ENCODE measurements around the gene PALM3. TPM values are rescaled to one million over a fixed set of nuclear protein-coding genes. Genes with fewer than 3 reads are reported as not detected.

Gene PALM3
- total and polyA plus RNA-seq, 10 of the 15 experiments (the other 5 are each of a cell fraction or from before 2014, with no cell fraction given), result 0.07 TPM; not detected in 9

- H3K4me3 ChIP-seq, result no peak overlapping the region
- no TSS peak for BruUV-seq (replicated peaks)
- 94% methylated on average over 3 of the region's 3 CpGs for WGBS (ENCODE audit: insufficient coverage, insufficient replicate concordance, low lambda C conversion rate, missing lambda C conversion rate)
- intact Hi-C loops (cut with micrococcal nuclease; ENCODE audit: unreplicated experiment), result no loop called here
- peaks cover 0 to 1% of the 10 kb centered on the region in 2 experiments; a peak in 3 of 4 replicates for H3K27me3 ChIP-seq (replicated peaks in 1 of 2; ENCODE audit: control insufficient read depth in 2 of 2, insufficient read depth in 2 of 2, low read length in 1 of 2)
- H3K9ac ChIP-seq (ENCODE audit: control insufficient read depth, insufficient read depth, low read length), result no peak overlapping the region
- no peaks in the 10 kb centered on the region for H3K79me2 ChIP-seq (ENCODE audit: control insufficient read depth, insufficient read depth, low read length)
- in situ Hi-C loops (cut with MboI), result loop anchor here (25.0 kb wide), 1 partner anchor 766 kb away; no protein-coding TSS in a partner anchor
- ChIA-PET RAD21 (ENCODE audit: unreplicated experiment) (interaction anchor here (0.7 to 1.0 kb wide), 2 partner anchors 69 to 91 kb away, joined by 3 read pairs; no protein-coding TSS in a partner anchor), CTCF (interaction anchor here (0.7 to 2.4 kb wide), 4 partner anchors 10 to 174 kb away, joined by 3 to 14 read pairs (median 4); no protein-coding TSS in a partner anchor), POLR2A (interaction anchor here (0.6 to 1.5 kb wide), 3 partner anchors 21 to 217 kb away, joined by 3 to 5 read pairs (median 3); partner anchors contain the start of genes IL27RA and RFX1), SMC1A (ENCODE audit: uncharacterized antibody, unreplicated experiment) (interaction anchor here (0.6 to 1.2 kb wide), 4 partner anchors 11 to 443 kb away, joined by 3 to 6 read pairs (median 3); partner anchors contain the start of genes GIPC1, MISP3 and RFX1)
- no peak overlapping the region for H3K4me2 ChIP-seq (ENCODE audit: control insufficient read depth, insufficient read depth)
- H3K36me3 ChIP-seq (ENCODE audit: control insufficient read depth in 2 of 2, insufficient read depth in 2 of 2, low read length in 1 of 2), result peaks cover 8 to 12% of the 10 kb centered on the region in 2 experiments; a peak in 3 of 4 replicates
- H3K27ac ChIP-seq (ENCODE audit: control insufficient read depth, insufficient read depth), result no peak overlapping the region
- ATAC-seq, result no peak
- DNase-seq (ENCODE audit: low read depth, low spot score), result no peak
- no peaks in the 10 kb centered on the region for H3K4me1 ChIP-seq (ENCODE audit: control insufficient read depth, insufficient read depth, low read length)
- peak; percentile 41 for FAIRE-seq
- no peaks in the 10 kb centered on the region for H4K20me1 ChIP-seq (ENCODE audit: control insufficient read depth, insufficient read depth)
- no peak overlapping the region for H2AFZ ChIP-seq (ENCODE audit: control insufficient read depth, low read depth, low read length)
- H3K9me3 ChIP-seq (replicated peaks; ENCODE audit: control insufficient read depth, insufficient read depth, low read length), result peaks cover 2% of the 10 kb centered on the region; the same call in 1 of the 3 replicates
- no peak for TF ChIP-seq ELK1 (IDR thresholded peaks at IDR 0.05; ENCODE audit: low read depth, low read length)
- no peak for TF ChIP-seq IKZF1 (conservative IDR thresholded peaks at IDR 0.05)
- TF ChIP-seq RELA (IDR thresholded peaks at IDR 0.05; ENCODE audit: borderline replicate concordance, partially characterized antibody), result no peak
- TF ChIP-seq CBX5 (IDR thresholded peaks at IDR 0.05; ENCODE audit: low read depth), result no peak
- TF ChIP-seq, protein P1, sequence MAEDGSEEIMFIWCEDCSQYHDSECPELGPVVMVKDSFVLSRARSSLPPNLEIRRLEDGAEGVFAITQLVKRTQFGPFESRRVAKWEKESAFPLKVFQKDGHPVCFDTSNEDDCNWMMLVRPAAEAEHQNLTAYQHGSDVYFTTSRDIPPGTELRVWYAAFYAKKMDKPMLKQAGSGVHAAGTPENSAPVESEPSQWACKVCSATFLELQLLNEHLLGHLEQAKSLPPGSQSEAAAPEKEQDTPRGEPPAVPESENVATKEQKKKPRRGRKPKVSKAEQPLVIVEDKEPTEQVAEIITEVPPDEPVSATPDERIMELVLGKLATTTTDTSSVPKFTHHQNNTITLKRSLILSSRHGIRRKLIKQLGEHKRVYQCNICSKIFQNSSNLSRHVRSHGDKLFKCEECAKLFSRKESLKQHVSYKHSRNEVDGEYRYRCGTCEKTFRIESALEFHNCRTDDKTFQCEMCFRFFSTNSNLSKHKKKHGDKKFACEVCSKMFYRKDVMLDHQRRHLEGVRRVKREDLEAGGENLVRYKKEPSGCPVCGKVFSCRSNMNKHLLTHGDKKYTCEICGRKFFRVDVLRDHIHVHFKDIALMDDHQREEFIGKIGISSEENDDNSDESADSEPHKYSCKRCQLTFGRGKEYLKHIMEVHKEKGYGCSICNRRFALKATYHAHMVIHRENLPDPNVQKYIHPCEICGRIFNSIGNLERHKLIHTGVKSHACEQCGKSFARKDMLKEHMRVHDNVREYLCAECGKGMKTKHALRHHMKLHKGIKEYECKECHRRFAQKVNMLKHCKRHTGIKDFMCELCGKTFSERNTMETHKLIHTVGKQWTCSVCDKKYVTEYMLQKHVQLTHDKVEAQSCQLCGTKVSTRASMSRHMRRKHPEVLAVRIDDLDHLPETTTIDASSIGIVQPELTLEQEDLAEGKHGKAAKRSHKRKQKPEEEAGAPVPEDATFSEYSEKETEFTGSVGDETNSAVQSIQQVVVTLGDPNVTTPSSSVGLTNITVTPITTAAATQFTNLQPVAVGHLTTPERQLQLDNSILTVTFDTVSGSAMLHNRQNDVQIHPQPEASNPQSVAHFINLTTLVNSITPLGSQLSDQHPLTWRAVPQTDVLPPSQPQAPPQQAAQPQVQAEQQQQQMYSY (CRISPR knock-in tag; IDR thresholded peaks at IDR 0.05), result no peak
- no peak for TF ChIP-seq TCF7 (IDR thresholded peaks at IDR 0.05; ENCODE audit: borderline replicate concordance)
- TF ChIP-seq WRNIP1 (IDR thresholded peaks at IDR 0.05; ENCODE audit: borderline replicate concordance, low read depth, low read length), result no peak
- TF ChIP-seq RUNX3 (IDR thresholded peaks at IDR 0.05; ENCODE audit: low read length), result no peak
- no peak for TF ChIP-seq BCL11A (IDR thresholded peaks at IDR 0.05; ENCODE audit: low read depth, low read length)
- TF ChIP-seq ZNF687 (IDR thresholded peaks at IDR 0.05), result no peak
- TF ChIP-seq HCFC1 (IDR thresholded peaks at IDR 0.05; ENCODE audit: low read length), result no peak
- TF ChIP-seq, protein P2, sequence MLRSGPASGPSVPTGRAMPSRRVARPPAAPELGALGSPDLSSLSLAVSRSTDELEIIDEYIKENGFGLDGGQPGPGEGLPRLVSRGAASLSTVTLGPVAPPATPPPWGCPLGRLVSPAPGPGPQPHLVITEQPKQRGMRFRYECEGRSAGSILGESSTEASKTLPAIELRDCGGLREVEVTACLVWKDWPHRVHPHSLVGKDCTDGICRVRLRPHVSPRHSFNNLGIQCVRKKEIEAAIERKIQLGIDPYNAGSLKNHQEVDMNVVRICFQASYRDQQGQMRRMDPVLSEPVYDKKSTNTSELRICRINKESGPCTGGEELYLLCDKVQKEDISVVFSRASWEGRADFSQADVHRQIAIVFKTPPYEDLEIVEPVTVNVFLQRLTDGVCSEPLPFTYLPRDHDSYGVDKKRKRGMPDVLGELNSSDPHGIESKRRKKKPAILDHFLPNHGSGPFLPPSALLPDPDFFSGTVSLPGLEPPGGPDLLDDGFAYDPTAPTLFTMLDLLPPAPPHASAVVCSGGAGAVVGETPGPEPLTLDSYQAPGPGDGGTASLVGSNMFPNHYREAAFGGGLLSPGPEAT (IDR thresholded peaks at IDR 0.05; ENCODE audit: low read depth), result no peak
- TF ChIP-seq BACH1 (IDR thresholded peaks at IDR 0.05; ENCODE audit: borderline replicate concordance), result no peak
- no peak for TF ChIP-seq YY1 (IDR thresholded peaks at IDR 0.05; ENCODE audit: low read depth, low read length)
Observed at GRCh38 chr19:14053032-14053431, 8.8 kb downstream of the PALM3 start.

Data from GM12878 (cell line).